ENCODE measurements around the gene COPS2.

- TF ChIP-seq EZH2 (IDR thresholded peaks at IDR 0.05; ENCODE audit: borderline replicate concordance, low read depth, low read length, poor library complexity, severe bottlenecking) (no peak), CTCF (conservative IDR thresholded peaks at IDR 0.05; ENCODE audit: low read depth, low read length) (no peak)
Observed at GRCh38 chr15:49096090-49096750, 59.2 kb downstream of the COPS2 start.
